AG04449 (cell line): ENCODE results near the gene HIRA.

Experiments used
- CTCF ChIA-PET: fragments of 350-600 bp; formaldehyde crosslinking; extraction: SDS; loops from one replicate; lab custom pipeline; 2021; ENCODE audit warnings: antibody characterized with exemption; lab: Yijun Ruan, JAX
- POLR2A ChIA-PET: fragments of 400-600, 350-600 bp; formaldehyde crosslinking; extraction: SDS; loops from one replicate; lab custom pipeline; 2020; ENCODE audit warnings: antibody characterized with exemption, inconsistent platforms; lab: Yijun Ruan, JAX
- DNase-seq: peaks from one replicate; pipeline ENCODE4 v3.0.0-alpha.2; 2010; ENCODE audit warnings: low read depth, low spot score
- H3K4me3 ChIP-seq: 2 replicates; pipeline ENCODE4 v1.5.1; 2011; ENCODE audit warnings: low read depth, mild to moderate bottlenecking, control low read depth, low read length
- TF ChIP-seq, protein P1 (sequence below): IDR thresholded peaks from one replicate; pipeline ENCODE4 v1.5.1; 2011; ENCODE audit warnings: mild to moderate bottlenecking, moderate library complexity, low read length, control low read depth, inconsistent platforms; ENCODE audit not compliant: insufficient read depth; ENCODE audit errors: missing control alignments

The HIRA gene

DNA sequence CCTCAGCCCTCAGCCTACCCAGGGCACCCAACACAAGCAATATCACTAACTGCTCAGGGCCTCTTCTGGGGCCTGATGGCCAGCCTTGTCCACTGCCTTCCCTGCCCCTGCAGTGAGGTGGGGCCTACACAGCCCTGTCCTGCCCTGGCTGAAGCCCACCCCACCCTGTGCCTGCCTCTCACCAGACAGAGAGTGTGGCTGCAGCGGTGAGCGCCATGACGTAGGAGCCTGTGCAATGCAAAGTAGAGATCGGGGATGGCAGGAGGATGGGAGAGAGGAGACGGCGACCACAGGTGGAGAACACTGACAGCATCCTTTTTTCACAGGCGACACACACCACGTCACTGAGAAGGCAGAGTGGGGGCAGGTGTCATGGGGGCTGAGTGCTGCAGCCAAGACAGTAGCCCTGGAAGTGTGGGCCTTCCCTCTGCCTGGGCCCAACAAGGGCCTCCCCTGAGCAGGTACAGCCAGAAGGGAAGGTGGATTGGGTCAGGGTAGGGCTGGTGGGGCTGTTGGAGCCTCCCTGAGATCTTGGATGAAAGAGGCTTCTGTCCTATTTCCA, 74.7 kb downstream of the HIRA start:
- POLR2A ChIA-PET = no interaction called here
- DNase-seq = no peak
- no peak overlapping the region for H3K4me3 ChIP-seq
- CTCF ChIA-PET = no interaction called here
- TF ChIP-seq, protein P1, sequence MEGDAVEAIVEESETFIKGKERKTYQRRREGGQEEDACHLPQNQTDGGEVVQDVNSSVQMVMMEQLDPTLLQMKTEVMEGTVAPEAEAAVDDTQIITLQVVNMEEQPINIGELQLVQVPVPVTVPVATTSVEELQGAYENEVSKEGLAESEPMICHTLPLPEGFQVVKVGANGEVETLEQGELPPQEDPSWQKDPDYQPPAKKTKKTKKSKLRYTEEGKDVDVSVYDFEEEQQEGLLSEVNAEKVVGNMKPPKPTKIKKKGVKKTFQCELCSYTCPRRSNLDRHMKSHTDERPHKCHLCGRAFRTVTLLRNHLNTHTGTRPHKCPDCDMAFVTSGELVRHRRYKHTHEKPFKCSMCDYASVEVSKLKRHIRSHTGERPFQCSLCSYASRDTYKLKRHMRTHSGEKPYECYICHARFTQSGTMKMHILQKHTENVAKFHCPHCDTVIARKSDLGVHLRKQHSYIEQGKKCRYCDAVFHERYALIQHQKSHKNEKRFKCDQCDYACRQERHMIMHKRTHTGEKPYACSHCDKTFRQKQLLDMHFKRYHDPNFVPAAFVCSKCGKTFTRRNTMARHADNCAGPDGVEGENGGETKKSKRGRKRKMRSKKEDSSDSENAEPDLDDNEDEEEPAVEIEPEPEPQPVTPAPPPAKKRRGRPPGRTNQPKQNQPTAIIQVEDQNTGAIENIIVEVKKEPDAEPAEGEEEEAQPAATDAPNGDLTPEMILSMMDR = no peak

DNA sequence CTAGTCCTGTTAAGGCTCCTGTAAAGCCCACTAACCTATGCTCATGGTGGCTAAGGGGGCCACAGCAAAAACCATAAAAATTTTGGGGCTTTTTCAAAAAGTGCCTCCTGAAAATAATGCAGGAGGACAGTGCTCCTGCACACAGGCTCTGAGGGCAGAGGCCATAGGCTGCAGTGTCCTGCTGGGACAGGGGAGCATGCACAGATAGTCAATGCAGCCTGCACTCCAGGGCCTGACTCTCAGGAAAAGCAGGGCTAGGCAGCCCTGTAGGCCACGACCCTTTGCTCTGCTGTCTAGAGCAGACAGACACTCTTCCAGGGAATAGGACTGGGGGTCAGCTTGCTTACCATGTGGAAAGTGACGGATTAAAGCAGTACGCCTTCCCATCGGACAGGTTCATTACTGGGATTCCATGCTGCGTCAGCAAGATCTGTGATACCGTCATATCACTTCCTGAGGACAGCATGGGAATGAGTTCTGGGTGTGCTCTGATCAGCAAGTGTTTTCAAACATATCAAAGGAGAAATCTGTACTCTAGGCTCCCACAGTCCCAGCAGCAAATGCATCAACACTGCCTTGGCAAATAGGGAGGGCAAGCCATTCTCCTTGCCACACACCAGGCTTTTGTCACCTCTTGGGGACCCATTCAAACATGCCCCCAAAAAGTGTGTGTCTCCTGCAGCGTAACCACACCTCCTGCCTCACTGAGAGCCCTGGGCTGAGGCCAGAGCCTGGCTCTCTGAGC, 75.9 kb downstream of the HIRA start:
- POLR2A ChIA-PET = no interaction called here
- TF ChIP-seq, protein P1 = no peak
- H3K4me3 ChIP-seq = no peak overlapping the region
- CTCF ChIA-PET = interaction anchor here (1.3 kb wide), 1 partner anchor 10 kb away, joined by 3 read pairs; no protein-coding TSS in a partner anchor
- no peak for DNase-seq

DNA sequence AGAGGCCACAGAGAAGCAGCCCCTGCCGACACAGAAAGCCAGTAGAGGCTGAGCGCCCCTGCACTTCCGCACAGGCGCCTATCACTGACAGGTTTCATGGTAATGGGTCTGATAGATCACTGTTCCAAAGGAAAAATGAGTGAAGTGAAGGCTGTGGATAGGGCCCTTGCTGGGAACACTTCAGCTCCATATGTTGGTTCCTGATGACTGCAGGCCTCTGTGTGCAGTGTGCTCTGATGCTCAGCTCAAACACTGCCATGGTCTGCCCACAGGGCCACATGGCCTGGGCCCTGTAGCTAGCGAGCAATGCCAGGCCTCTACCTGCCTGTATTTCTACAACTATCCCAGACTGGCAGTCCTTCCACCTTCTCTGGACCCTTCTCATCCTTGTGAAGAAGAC, 77.3 kb downstream of the HIRA start:
- no peak overlapping the region for H3K4me3 ChIP-seq
- ChIA-PET POLR2A (interaction anchor here (0.6 kb wide), 1 partner anchor 118 kb away, joined by 3 read pairs; no protein-coding TSS in a partner anchor), CTCF (interaction anchor here (1.3 to 2.0 kb wide), 2 partner anchors 11 to 54 kb away, joined by 3 to 6 read pairs; no protein-coding TSS in a partner anchor)
- TF ChIP-seq, protein P1 = no peak
- no peak for DNase-seq

DNA sequence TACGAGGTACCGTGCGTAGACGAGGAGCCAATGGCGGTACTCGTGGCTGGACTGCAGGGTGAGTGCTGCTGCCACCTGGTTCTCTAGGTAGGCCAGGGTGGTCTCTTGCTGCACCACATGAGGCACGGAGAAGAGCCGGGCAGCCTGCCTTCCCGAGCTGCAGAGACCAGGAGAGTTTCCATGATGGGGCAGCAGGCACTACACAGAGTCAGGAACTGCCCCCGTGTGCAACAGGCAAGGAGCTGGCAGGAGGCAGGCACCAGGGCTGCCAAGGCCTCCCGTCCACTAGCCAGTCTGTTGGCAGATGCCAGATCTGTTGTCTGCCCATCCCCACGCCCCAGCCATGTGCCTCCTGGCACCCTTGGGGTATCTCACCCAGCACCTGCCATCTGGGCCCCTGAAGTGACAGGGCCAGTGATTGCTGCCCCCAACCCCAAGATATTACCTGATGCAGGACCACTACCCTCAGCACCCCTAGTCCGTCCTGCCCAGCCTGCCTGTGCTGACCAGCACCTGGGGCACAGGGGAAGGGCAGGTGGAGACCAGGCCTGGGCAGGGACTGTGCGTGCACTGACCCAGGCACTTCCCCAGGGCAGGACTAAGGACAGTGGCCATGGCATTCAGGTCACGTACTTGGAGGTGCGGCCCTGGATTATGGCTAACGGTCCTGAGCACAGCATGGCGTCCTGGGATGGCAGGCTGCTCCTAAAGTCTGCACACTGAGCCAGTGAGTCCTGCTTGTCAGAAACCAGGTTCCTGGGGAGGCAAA, 78.0 kb downstream of the HIRA start:
- TF ChIP-seq, protein P1 = no peak
- H3K4me3 ChIP-seq = no peak overlapping the region
- CTCF ChIA-PET = interaction anchor here (2.0 kb wide), 1 partner anchor 54 kb away, joined by 6 read pairs; no protein-coding TSS in a partner anchor
- POLR2A ChIA-PET = no interaction called here
- DNase-seq = no peak

DNA sequence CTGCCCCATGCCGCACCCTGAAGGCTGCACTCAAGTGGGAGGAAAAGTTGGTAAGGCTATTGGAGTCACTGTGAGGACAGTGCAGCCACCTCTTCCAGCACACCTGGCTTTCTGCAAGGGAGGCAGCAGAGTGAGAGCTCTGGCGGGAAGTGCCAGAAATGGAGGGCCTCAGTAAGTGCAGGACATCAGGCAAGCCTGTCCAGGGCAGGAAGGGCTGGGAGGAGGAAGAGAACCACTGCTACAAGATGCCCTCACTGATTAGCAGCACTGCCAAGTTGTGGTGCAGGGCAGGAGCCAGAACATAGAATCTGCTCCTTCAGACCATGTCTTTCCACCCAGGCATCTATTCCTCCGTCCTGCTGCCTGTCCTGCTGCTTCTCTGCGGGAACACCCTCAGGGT, 78.8 kb downstream of the HIRA start:
- ChIA-PET POLR2A (no interaction called here), CTCF (interaction anchor here (1.1 kb wide), 1 partner anchor 54 kb away, joined by 3 read pairs; no protein-coding TSS in a partner anchor)
- H3K4me3 ChIP-seq = no peak overlapping the region
- TF ChIP-seq, protein P1 = no peak
- DNase-seq = no peak
